Skin of body (tissue), 1 donor: ENCODE results near the gene GGT7. TPM values are rescaled to one million over a fixed set of nuclear protein-coding genes. Genes with fewer than 3 reads are reported as not detected.

Source experiments
- total RNA-seq: library from RNA; depleted of rRNA; stranded (reverse); fragments of >200 nt; gene quantifications from one replicate; pipeline ENCODE4 v1.2.3, GENCODE V29; 2014

The GGT7 gene
- total RNA-seq, 1 donor from 2014 or later: 7.0 TPM

Other genes starting within 250 kb of the GGT7 start
- gene PIGU, start 195.8 kb downstream of the GGT7 start, total RNA-seq: 9.8 TPM
- gene TP53INP2, start 168.5 kb downstream of the GGT7 start, total RNA-seq: 3.8 TPM
- 14.5 TPM for gene NCOA6, start 47.2 kb downstream of the GGT7 start, total RNA-seq
- gene ACSS2, start 3.8 kb upstream of the GGT7 start, total RNA-seq: 218 TPM
- gene GSS, start 83.0 kb upstream of the GGT7 start, total RNA-seq: 26.5 TPM
- gene MYH7B, start 83.0 kb upstream of the GGT7 start, total RNA-seq: 3.1 TPM
- 44.6 TPM for gene TRPC4AP, start 220.0 kb upstream of the GGT7 start, total RNA-seq